ENCODE results near the gene BMPR1B. TPM values are rescaled to one million over a fixed set of nuclear protein-coding genes. Genes with fewer than 3 reads are reported as not detected.

BMPR1B gene
- polyA plus RNA-seq, 2 of the 4 experiments (the other 2 are of a cell fraction), result 6.4 to 21.2 TPM

DNA sequence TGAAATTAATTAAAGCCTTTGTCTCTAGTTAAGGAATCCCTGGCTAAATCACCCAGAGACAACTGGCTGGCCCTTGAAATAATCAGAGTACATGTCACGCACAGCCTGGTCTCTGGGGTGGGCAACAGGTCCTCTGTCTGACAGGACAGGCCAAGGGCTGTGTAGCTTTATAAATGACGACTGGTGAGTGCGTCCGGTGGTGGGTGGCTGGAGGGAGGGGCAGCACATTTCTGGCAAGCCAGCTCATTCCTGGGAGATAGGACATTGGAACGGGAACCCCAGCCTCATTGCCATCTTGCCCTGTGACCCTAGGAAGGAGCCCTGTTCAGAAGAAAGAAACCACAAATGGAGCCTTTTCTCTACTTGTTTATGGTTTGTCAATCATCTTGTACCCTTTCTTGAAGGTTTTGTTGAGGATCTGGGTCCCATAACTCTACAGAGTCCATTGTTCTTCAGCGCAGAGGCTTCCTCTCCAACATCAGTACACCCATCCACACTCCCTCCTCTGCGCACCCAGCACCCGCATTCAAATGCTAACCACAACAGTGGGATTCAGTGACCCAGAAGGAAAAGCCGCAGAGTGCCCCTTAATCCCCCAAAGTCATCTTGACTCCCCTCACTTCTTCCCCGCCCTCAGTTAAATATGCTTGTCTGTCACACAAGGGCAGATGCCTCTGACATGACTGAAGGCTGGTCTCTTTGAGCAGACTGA is 422.9 kb downstream of the BMPR1B start:
- FAIRE-seq (no peak), DNase-seq (ENCODE audit: low read depth in 1 of 2, low spot score in 1 of 2) (no peak), ATAC-seq (no peak)
- ChIA-PET CTCF (interaction anchor here (1.0 kb wide), 1 partner anchor 14 kb away, joined by 3 read pairs; no protein-coding TSS in a partner anchor), POLR2A (no interaction called here)
- H3K9me3 ChIP-seq, result no peaks in the 10 kb centered on the region
- TF ChIP-seq HDAC2 (IDR thresholded peaks at IDR 0.05), result no peak
- TF ChIP-seq, protein P1, sequence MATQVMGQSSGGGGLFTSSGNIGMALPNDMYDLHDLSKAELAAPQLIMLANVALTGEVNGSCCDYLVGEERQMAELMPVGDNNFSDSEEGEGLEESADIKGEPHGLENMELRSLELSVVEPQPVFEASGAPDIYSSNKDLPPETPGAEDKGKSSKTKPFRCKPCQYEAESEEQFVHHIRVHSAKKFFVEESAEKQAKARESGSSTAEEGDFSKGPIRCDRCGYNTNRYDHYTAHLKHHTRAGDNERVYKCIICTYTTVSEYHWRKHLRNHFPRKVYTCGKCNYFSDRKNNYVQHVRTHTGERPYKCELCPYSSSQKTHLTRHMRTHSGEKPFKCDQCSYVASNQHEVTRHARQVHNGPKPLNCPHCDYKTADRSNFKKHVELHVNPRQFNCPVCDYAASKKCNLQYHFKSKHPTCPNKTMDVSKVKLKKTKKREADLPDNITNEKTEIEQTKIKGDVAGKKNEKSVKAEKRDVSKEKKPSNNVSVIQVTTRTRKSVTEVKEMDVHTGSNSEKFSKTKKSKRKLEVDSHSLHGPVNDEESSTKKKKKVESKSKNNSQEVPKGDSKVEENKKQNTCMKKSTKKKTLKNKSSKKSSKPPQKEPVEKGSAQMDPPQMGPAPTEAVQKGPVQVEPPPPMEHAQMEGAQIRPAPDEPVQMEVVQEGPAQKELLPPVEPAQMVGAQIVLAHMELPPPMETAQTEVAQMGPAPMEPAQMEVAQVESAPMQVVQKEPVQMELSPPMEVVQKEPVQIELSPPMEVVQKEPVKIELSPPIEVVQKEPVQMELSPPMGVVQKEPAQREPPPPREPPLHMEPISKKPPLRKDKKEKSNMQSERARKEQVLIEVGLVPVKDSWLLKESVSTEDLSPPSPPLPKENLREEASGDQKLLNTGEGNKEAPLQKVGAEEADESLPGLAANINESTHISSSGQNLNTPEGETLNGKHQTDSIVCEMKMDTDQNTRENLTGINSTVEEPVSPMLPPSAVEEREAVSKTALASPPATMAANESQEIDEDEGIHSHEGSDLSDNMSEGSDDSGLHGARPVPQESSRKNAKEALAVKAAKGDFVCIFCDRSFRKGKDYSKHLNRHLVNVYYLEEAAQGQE (IDR thresholded peaks at IDR 0.05), result no peak
- TF ChIP-seq SREBF2 (IDR thresholded peaks at IDR 0.05), result no peak
- no peak for TF ChIP-seq NFE2L2 (conservative IDR thresholded peaks at IDR 0.05; ENCODE audit: low read length)
- no peak for TF ChIP-seq POLR2A (IDR thresholded peaks at IDR 0.05; ENCODE audit: low read length)
- TF ChIP-seq EHMT2 (IDR thresholded peaks at IDR 0.05; ENCODE audit: low read depth), result no peak
- TF ChIP-seq FOSL2 (IDR thresholded peaks at IDR 0.05), result no peak
- TF ChIP-seq FOSL2 (CRISPR knock-in tag; IDR thresholded peaks at IDR 0.05), result no peak
- TF ChIP-seq RCOR1 (IDR thresholded peaks at IDR 0.05; ENCODE audit: low read depth, low read length), result no peak
- no peak for TF ChIP-seq CBX2 (IDR thresholded peaks at IDR 0.05; ENCODE audit: borderline replicate concordance, low read depth)
- no peak for TF ChIP-seq CEBPB (IDR thresholded peaks at IDR 0.05)
- TF ChIP-seq TP53 (CRISPR knock-in tag; IDR thresholded peaks at IDR 0.05), result no peak
- TF ChIP-seq KDM5A (IDR thresholded peaks at IDR 0.05), result no peak
- TF ChIP-seq HOXA7 (CRISPR knock-in tag; IDR thresholded peaks at IDR 0.05), result no peak
- TF ChIP-seq CHD2 (IDR thresholded peaks at IDR 0.05; ENCODE audit: low read length, partially characterized antibody), result no peak
- TF ChIP-seq, protein P2, sequence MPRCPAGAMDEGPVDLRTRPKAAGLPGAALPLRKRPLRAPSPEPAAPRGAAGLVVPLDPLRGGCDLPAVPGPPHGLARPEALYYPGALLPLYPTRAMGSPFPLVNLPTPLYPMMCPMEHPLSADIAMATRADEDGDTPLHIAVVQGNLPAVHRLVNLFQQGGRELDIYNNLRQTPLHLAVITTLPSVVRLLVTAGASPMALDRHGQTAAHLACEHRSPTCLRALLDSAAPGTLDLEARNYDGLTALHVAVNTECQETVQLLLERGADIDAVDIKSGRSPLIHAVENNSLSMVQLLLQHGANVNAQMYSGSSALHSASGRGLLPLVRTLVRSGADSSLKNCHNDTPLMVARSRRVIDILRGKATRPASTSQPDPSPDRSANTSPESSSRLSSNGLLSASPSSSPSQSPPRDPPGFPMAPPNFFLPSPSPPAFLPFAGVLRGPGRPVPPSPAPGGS (IDR thresholded peaks at IDR 0.05), result no peak
- TF ChIP-seq MAZ (IDR thresholded peaks at IDR 0.05; ENCODE audit: borderline replicate concordance, low read depth, low read length), result no peak
- TF ChIP-seq, protein P3, sequence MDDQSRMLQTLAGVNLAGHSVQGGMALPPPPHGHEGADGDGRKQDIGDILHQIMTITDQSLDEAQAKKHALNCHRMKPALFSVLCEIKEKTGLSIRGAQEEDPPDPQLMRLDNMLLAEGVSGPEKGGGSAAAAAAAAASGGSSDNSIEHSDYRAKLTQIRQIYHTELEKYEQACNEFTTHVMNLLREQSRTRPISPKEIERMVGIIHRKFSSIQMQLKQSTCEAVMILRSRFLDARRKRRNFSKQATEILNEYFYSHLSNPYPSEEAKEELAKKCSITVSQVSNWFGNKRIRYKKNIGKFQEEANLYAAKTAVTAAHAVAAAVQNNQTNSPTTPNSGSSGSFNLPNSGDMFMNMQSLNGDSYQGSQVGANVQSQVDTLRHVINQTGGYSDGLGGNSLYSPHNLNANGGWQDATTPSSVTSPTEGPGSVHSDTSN (IDR thresholded peaks at IDR 0.05), result no peak
- no peaks in the 10 kb centered on the region for H3K4me1 ChIP-seq
- WGBS (ENCODE audit: missing lambda C conversion rate), result 96% methylated on average over 10 of the region's 10 CpGs
- no peak overlapping the region for H3K4me3 ChIP-seq
- no peak overlapping the region for H3K4me2 ChIP-seq
- H3K27ac ChIP-seq, result no peak overlapping the region

DNA sequence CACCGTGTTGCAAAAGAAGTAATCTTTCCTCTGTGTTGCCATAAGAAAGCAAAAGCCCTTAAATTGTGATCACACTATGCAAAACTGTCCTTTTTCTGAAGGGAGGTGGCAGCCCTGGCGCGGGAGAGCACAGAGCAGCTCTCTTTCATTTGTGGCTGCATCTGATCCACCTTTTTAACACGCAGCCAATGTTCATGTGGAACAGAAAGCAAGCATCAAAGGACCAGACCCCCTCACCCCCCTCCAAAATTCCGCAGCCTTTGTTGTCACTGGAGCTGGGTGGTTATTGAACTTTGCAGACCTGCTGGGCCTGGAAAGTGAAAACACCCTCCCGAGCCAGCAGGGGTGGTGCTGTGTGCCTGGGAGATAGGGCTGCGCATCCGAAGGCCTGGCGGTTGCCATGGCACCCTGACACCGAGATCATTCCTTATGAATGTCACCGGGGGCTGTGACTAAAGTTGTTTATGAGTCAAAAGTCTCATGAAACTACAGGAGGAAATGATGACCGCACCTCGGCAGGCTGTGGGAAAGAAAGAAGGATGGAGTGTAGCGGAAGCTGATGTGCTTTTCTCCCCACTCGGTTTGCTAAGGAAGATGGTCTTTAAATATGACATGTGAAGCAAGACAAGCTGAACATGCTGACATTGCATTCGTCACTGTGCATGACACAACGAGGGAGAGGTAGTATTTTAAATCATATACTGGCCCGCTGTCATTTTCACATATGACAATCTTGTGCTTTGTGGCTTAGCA is 423.7 kb downstream of the BMPR1B start:
- Histone ChIP-seq H3K4me2 (no peak overlapping the region), H3K4me3 (no peak overlapping the region), H3K9me3 (no peaks in the 10 kb centered on the region), H3K27ac (no peak overlapping the region), H3K4me1 (no peaks in the 10 kb centered on the region)
- POLR2A ChIA-PET, result no interaction called here
- FAIRE-seq (no peak), DNase-seq (ENCODE audit: low read depth in 1 of 2, low spot score in 1 of 2) (no peak), ATAC-seq (peak; percentile 39 to 48; a peak in 2 of 6 replicates)
- TF ChIP-seq MAFK (IDR thresholded peaks at IDR 0.05; ENCODE audit: partially characterized antibody) (peak; percentile 44), FOSL2 (IDR thresholded peaks at IDR 0.05) (no peak), FOSL2 (CRISPR knock-in tag; IDR thresholded peaks at IDR 0.05) (no peak)
- CTCF ChIA-PET, result interaction anchor here (0.8 to 1.0 kb wide), 2 partner anchors 15 to 23 kb away, joined by 3 read pairs; no protein-coding TSS in a partner anchor
- 86% methylated on average over 16 of the region's 18 CpGs for WGBS (ENCODE audit: missing lambda C conversion rate)
